IMR-90 (cell line): Measurements from ENCODE around the gene ZNF692.

Experiments used
- CTCF ChIP-seq: conservative IDR thresholded peaks from 2 replicates; pipeline ENCODE4 v1.5.1; 2012; ENCODE audit warnings: mild to moderate bottlenecking, low read depth, low read length, improper control_type of control experiment
- RFX5 ChIP-seq: IDR thresholded peaks from 2 replicates; pipeline ENCODE4 v1.8.0; 2012; ENCODE audit warnings: low read depth, mild to moderate bottlenecking, low read length, moderate library complexity

DNA sequence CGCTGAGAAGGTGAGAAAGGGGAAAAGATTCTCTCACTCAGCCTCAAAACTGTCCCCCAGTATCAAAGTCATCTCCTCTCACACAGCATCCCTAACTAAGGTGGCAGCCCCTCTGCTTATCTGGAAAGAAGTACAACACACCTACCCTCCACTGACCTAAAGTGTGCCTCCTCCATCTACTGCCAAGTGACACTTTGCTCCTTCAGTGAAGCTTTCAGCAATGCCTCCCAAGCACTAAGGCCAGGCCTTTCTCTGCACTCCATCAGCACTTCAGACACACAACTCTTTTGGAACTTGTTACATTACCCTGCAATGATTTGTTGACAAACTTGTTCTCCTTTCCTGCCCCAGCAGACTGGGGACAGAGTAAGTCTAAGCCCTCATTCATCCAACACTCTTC, 34.6 kb downstream of the ZNF692 start:
- TF ChIP-seq CTCF (no peak), RFX5 (no peak)
